Uterine smooth muscle cell (primary cell): ENCODE data around the gene RPS19BP1. TPM values are rescaled to one million over a fixed set of nuclear protein-coding genes. Genes with fewer than 3 reads are reported as not detected.

Source experiments
- total RNA-seq: library from RNA; depleted of rRNA; stranded (reverse); fragments of >200 nt; gene quantifications from 2 replicates; pipeline ENCODE4 v1.2.3, GENCODE V29; 2014

RPS19BP1 gene, protein sequence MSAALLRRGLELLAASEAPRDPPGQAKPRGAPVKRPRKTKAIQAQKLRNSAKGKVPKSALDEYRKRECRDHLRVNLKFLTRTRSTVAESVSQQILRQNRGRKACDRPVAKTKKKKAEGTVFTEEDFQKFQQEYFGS
- total RNA-seq = 44.2 and 51.1 TPM in 2 replicates

GRCh38 chr22:39532215-39533073 lies at the start of gene RPS19BP1:
Gene RPS19BP1, minus strand, starts transcription at chr22:39532748. Its CDS starts 10 bp downstream, at chr22:39532738.

GRCh38 chr22:39570665-39571064 lies 38.1 kb upstream of the RPS19BP1 start, which contains the start of gene CACNA1I:
Gene CACNA1I, plus strand, starts transcription at chr22:39570753. Its CDS starts 0 bp downstream, at chr22:39570753.

GRCh38 chr22:39520226-39521105 lies 12.1 kb downstream of the RPS19BP1 start, which contains the start of gene ATF4:
Gene ATF4, plus strand, starts transcription at chr22:39520562. Its CDS starts 884 bp downstream, at chr22:39521446.

GRCh38 chr22:39502109-39502788 lies 30.3 kb downstream of the RPS19BP1 start, which contains the start of gene MIEF1:
Gene MIEF1, plus strand, starts transcription at chr22:39502290. Its CDS starts 9,005 bp downstream, at chr22:39511295.

Other genes with a start within 250 kb of the RPS19BP1 start
- 2,760 and 3,323 TPM in 2 replicates for gene RPL3, start 213.1 kb downstream of the RPS19BP1 start, total RNA-seq
- 5.9 and 8.1 TPM in 2 replicates for gene SYNGR1, start 182.8 kb downstream of the RPS19BP1 start, total RNA-seq
- gene TAB1, start 133.0 kb downstream of the RPS19BP1 start, total RNA-seq = 17.6 and 18.9 TPM in 2 replicates
- gene MGAT3, start 75.7 kb downstream of the RPS19BP1 start, total RNA-seq = under 0.01 TPM in 1 of 2 replicates, not detected in the other
- 24.5 and 27.8 TPM in 2 replicates for gene MIEF1, start 30.5 kb downstream of the RPS19BP1 start, total RNA-seq
- gene ATF4, start 12.2 kb downstream of the RPS19BP1 start, total RNA-seq = 282 and 426 TPM in 2 replicates
- not detected in 2 replicates for gene CACNA1I, start 38.0 kb upstream of the RPS19BP1 start, total RNA-seq